Endodermal cell (in vitro differentiated cells): ENCODE data around the gene NXT1. TPM values are rescaled to one million over a fixed set of nuclear protein-coding genes. Genes with fewer than 3 reads are reported as not detected.

Experiments
- DNase-seq: peaks from one replicate; pipeline ENCODE4 v3.0.0-alpha.2; 2017
- H3K27ac ChIP-seq: 2 replicates; pipeline ENCODE4 v1.5.1; 2013; ENCODE audit warnings: mild to moderate bottlenecking, low read depth, low read length, moderate library complexity
- H3K27me3 ChIP-seq: 2 replicates; pipeline ENCODE4 v1.6.1; 2013; ENCODE audit warnings: mild to moderate bottlenecking, low read length, moderate library complexity; ENCODE audit not compliant: insufficient read depth, control insufficient read depth, poor library complexity, severe bottlenecking
- H3K36me3 ChIP-seq: 2 replicates; pipeline ENCODE4 v1.7.0; 2013; ENCODE audit warnings: mild to moderate bottlenecking, low read length, moderate library complexity; ENCODE audit not compliant: control insufficient read depth, insufficient read depth
- H3K4me1 ChIP-seq: one replicate; pipeline ENCODE4 v1.7.0; 2013; ENCODE audit warnings: low read length; ENCODE audit not compliant: control insufficient read depth, insufficient read depth
- H3K4me3 ChIP-seq: 2 replicates; pipeline ENCODE4 v1.5.1; 2013; ENCODE audit warnings: mild to moderate bottlenecking, low read length, moderate library complexity
- H3K9ac ChIP-seq: 2 replicates; pipeline ENCODE4 v1.6.1; 2013; ENCODE audit warnings: mild to moderate bottlenecking, low read length, moderate library complexity; ENCODE audit not compliant: poor library complexity, severe bottlenecking; ENCODE audit errors: extremely low read depth
- H3K9me3 ChIP-seq: 2 replicates; pipeline ENCODE4 v1.6.1; 2013; ENCODE audit warnings: mild to moderate bottlenecking, low read length, moderate library complexity; ENCODE audit not compliant: control insufficient read depth
- H3K27ac Mint-ChIP-seq: 2 replicates; pipeline ENCODE4 v1.8.0; 2020; ENCODE audit warnings: mixed read lengths
- H3K27me3 Mint-ChIP-seq: 2 replicates; pipeline ENCODE4 v1.8.0; 2021; ENCODE audit warnings: mild to moderate bottlenecking, mixed read lengths; ENCODE audit not compliant: insufficient read depth
- H3K36me3 Mint-ChIP-seq: 2 replicates; pipeline ENCODE4 v1.8.0; 2020; ENCODE audit warnings: low read depth, mixed read lengths
- H3K4me1 Mint-ChIP-seq: 2 replicates; pipeline ENCODE4 v1.8.0; 2020; ENCODE audit warnings: mixed read lengths
- H3K4me3 Mint-ChIP-seq: 2 replicates; pipeline ENCODE4 v1.8.0; 2020; ENCODE audit warnings: mild to moderate bottlenecking, moderate library complexity, mixed read lengths
- H3K9me3 Mint-ChIP-seq: 2 replicates; pipeline ENCODE4 v1.8.0; 2020; ENCODE audit warnings: mild to moderate bottlenecking, mixed read lengths
- WGBS, 2 experiments: methylation state at CpG; one replicate each; pipeline versions ENCODE4 v1.1.5 to v1.1.7; 2013; ENCODE audit warnings: missing lambda C conversion rate in 2 of 2, mixed read lengths in 1 of 2; ENCODE audit not compliant: insufficient coverage in 1 of 2, insufficient read length in 1 of 2; 5-methylcytosine and 5-hydroxymethylcytosine counted together
- total RNA-seq, 2 donors: library from RNA; stranded (reverse); fragmentation: NEBNext Ultra II Directional in 1 of 2; extraction: Animal tissue kit (Norgen Biotek cat#: 25700) in 1 of 2; gene quantifications; 2 replicates in 1 of 2; 3 replicates in 1 of 2; pipeline ENCODE4 v1.2.1, GENCODE V29; 2021
- TF ChIP-seq, protein P1 (sequence below): fragments of 200-600 bp; sonication (generic); conservative IDR thresholded peaks from 2 replicates; pipeline ENCODE4 v1.5.0; 2021; ENCODE audit warnings: antibody characterized with exemption, mild to moderate bottlenecking

The NXT1 gene
- total RNA-seq, 2 donors from 2014 or later = 16.8 to 19.5 TPM

- DNase-seq = no peak
- peaks cover 26% of the 10 kb centered on the region for H3K36me3 ChIP-seq
- no peak overlapping the region for H3K9ac ChIP-seq
- TF ChIP-seq, protein P1, sequence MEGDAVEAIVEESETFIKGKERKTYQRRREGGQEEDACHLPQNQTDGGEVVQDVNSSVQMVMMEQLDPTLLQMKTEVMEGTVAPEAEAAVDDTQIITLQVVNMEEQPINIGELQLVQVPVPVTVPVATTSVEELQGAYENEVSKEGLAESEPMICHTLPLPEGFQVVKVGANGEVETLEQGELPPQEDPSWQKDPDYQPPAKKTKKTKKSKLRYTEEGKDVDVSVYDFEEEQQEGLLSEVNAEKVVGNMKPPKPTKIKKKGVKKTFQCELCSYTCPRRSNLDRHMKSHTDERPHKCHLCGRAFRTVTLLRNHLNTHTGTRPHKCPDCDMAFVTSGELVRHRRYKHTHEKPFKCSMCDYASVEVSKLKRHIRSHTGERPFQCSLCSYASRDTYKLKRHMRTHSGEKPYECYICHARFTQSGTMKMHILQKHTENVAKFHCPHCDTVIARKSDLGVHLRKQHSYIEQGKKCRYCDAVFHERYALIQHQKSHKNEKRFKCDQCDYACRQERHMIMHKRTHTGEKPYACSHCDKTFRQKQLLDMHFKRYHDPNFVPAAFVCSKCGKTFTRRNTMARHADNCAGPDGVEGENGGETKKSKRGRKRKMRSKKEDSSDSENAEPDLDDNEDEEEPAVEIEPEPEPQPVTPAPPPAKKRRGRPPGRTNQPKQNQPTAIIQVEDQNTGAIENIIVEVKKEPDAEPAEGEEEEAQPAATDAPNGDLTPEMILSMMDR = no peak
- Mint-ChIP-seq H3K9me3 (no peaks in the 10 kb centered on the region), H3K27ac (peak overlapping the region; percentile 74), H3K4me3 (peak overlapping the region; percentile 83), H3K4me1 (peaks cover 24% of the 10 kb centered on the region), H3K36me3 (peaks cover 10% of the 10 kb centered on the region), H3K27me3 (no peaks in the 10 kb centered on the region)
- no peaks in the 10 kb centered on the region for H3K27me3 ChIP-seq
- no peaks in the 10 kb centered on the region for H3K9me3 ChIP-seq
- peaks cover 10% of the 10 kb centered on the region for H3K4me1 ChIP-seq
- WGBS, 2 experiments = 71 to 77% methylated on average over 5 to 6 of the region's 6 CpGs
- H3K4me3 ChIP-seq = peak overlapping the region; percentile 71
- H3K27ac ChIP-seq = no peak overlapping the region
These were observed 7.9 kb downstream of the NXT1 start for GRCh38 chr20:23358563-23358906.

- H3K27ac ChIP-seq = no peak overlapping the region
- no peaks in the 10 kb centered on the region for H3K9me3 ChIP-seq
- Mint-ChIP-seq H3K4me3 (no peak overlapping the region), H3K27me3 (no peaks in the 10 kb centered on the region), H3K4me1 (peaks cover 24% of the 10 kb centered on the region), H3K27ac (no peak overlapping the region), H3K36me3 (peaks cover 8% of the 10 kb centered on the region), H3K9me3 (no peaks in the 10 kb centered on the region)
- H3K4me3 ChIP-seq = peak overlapping the region; percentile 71
- no peak overlapping the region for H3K9ac ChIP-seq
- 83 to 93% methylated on average over 2 to 7 of the region's 7 CpGs for WGBS, 2 experiments
- H3K27me3 ChIP-seq = no peaks in the 10 kb centered on the region
- TF ChIP-seq, protein P1 = no peak
- peaks cover 10% of the 10 kb centered on the region for H3K4me1 ChIP-seq
- DNase-seq = no peak
- peaks cover 21% of the 10 kb centered on the region for H3K36me3 ChIP-seq
These were observed 8.5 kb downstream of the NXT1 start for GRCh38 chr20:23358923-23359593.

- no peak overlapping the region for H3K9ac ChIP-seq
- Mint-ChIP-seq H3K27me3 (no peaks in the 10 kb centered on the region), H3K4me1 (peaks cover 22% of the 10 kb centered on the region), H3K4me3 (peak overlapping the region; percentile 89), H3K9me3 (no peaks in the 10 kb centered on the region), H3K27ac (peak overlapping the region; percentile 98), H3K36me3 (peaks cover 12% of the 10 kb centered on the region)
- H3K27me3 ChIP-seq = no peaks in the 10 kb centered on the region
- no peaks in the 10 kb centered on the region for H3K9me3 ChIP-seq
- peak overlapping the region; percentile 90 for H3K4me3 ChIP-seq
- no peak for DNase-seq
- TF ChIP-seq, protein P1 = no peak
- H3K36me3 ChIP-seq = peaks cover 16% of the 10 kb centered on the region
- peaks cover 10% of the 10 kb centered on the region for H3K4me1 ChIP-seq
- 88 to 100% methylated on average over 1 of the region's 1 CpG for WGBS, 2 experiments
- H3K27ac ChIP-seq = no peak overlapping the region
These were observed 9.9 kb downstream of the NXT1 start for GRCh38 chr20:23360531-23360930.
